Activated CD8-positive, alpha-beta memory T cell treated with anti-CD3 and anti-CD28 coated beads, Interleukin-2, amount 50 U/mL, for 48 hours (primary cell): ENCODE measurements around the gene CTXND2.
A peak's percentile ranks its signal among the peaks of the same experiment; 100 is the strongest.
"Not testable (repeated sequence)": the region's sequence is repeated elsewhere in the genome, so short reads cannot be mapped to it uniquely, and the experiment has no call there.

Experiments used
- DNase-seq: peaks from one replicate; pipeline ENCODE4 v3.0.0-alpha.2; 2020

The CTXND2 gene

DNA sequence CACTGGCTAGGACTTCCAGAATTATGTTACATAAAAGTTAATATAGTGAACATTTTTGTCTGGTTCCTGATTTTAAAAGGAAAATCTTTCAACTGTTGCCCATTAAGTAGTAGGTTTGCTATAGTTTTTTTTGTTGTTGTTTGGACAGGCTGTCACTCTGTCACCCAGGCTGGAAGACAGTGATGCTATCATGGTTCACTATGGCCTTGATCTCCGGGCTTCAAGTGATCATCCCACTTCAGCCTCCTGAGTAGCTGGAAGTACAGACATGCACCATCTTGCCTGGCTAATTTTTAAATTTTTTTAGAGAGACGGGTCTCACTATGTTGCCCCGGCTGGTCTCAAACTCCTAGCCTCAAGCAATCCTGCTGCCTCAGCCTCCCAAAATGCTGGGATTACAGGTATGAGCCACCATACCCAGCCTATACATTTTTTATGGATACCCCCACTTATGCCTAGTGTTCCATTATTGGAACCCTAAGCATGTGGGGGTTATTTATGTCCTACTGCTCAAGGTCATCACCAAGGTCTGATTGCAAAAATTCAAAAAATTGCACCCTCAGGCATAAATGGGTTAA, 6.5 kb downstream of the CTXND2 start:
- DNase-seq: no peak

DNA sequence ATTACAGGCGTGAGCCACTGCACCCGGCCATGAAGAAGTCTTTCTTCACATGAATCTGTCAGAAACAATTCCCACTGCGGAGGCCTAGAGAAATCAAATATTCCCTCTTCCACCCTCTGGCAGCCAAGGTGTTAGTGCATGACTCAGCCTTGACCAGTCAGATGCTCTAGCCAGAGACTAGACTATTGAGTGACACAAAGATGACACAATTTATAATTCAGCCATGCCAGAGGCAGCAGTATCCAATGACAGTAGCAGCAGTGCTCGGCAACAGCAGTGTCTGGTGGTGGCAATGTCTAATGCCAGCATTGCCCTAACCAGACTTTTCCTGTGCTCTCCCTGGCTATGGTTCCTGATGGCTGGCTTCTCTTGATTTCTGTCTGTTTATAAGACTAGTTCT, 8.7 kb downstream of the CTXND2 start:
- no peak for DNase-seq

DNA sequence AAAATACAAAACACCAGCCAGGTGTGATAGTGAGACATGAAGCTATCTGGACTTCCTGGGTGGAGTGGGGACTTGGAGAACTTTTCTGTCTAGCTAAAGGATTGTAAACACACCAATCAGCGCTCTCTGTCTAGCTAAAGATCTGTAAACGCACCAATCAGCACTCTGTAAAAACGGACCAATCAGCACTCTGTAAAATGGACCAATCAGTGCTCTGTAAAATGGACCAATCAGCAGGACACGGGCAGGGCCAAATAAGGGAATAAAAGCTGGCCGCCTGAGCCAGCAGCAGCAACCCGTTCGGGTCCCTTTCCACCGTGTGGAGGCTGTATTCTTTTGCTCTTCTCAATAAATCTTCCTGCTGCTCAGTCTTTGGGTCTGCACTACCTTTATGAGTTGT, 12.9 kb downstream of the CTXND2 start:
- not testable (repeated sequence) for DNase-seq

DNA sequence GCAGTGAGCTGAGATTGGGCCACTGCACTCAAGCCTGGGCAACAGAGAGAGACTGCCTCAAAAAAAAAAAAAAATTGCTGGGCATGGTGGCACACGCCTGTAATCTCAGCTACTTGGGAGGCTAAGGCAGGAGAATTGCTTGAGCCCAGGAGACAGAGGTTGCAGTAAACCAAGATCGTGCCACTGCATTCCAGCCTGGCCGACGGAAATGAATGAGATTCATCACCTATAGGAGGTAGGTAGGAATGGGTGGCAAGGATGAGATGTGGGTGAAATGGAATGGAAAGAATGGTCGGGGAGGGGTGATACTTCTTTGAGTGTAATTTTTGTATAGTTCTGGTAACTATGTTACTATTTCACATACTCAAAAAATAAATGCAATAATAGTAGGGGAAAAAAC, 15.4 kb downstream of the CTXND2 start:
- no peak for DNase-seq

DNA sequence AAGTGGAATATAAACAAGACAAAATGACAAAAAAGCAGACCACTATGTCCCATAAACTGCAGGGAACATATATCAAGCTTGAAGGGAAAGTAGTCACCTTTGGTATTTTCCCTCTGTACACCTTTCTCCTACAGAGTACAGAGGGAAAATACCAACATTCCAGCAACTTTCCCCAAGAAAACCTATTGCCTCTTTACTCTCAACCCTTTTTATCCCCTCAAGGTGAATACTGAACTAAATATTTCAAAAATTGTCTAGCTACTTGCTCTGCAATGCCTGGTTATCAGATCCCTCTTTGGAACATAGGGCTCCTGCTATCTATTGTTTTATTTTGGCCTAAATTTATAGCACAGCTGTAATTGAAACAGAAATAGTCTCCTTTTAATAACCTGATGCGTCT, 15.8 kb downstream of the CTXND2 start:
- no peak for DNase-seq

DNA sequence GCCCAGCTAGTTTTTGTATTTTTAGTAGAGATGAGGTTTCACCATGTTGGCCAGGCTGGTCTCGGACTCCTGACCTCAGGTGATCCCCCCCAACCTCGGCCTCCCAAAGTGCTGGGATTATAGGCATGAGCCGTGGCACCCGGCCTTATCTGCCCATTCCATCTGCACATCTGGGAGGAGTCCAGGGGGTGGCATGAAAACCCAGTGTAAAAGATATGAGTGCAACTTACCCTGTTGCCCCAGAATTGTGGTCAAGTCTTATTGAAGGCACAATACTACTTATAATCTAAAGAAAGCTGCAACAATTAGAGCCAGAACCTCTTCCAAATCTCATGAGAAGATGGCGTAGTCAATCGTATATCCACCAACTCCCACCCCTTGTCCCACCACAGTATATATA, 18.4 kb downstream of the CTXND2 start:
- no peak for DNase-seq

DNA sequence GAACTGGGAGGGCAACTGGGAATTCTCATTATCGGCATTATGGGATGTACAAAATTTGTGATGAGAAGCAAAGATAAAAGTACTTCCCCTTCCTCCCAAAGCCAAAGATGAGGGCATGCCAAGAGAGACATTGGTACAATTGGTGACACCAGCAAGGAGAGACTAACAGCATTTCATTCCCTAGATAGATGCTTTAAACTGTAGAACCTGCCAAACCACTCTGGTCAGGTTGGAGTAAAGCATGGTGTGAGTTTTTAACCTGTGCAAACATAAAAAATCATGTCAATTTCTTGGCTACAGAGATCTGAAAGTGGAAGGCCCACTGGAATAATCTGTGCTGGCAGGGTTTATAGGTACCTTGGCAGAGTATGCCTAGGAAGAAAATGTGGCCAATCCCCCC, 19.4 kb downstream of the CTXND2 start:
- no peak for DNase-seq

DNA sequence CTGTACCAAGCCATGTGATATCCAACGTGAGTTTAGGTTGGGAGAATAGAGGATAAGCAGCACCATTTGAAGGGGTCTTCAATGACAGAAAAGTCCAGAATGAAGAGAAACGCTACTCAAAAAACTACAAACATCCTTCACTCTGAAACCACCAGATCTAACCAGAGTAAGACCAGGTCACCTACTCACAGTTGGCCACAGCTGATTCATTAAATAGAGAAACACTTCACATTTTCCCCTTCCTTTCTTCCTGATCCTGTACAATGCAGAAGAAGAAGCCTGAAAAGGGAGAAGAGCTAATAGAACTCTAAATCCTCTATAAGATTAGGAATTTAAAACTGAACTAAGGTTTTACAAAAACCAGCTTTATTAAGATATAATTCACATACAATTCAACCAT, 19.9 kb downstream of the CTXND2 start:
- no peak for DNase-seq

DNA sequence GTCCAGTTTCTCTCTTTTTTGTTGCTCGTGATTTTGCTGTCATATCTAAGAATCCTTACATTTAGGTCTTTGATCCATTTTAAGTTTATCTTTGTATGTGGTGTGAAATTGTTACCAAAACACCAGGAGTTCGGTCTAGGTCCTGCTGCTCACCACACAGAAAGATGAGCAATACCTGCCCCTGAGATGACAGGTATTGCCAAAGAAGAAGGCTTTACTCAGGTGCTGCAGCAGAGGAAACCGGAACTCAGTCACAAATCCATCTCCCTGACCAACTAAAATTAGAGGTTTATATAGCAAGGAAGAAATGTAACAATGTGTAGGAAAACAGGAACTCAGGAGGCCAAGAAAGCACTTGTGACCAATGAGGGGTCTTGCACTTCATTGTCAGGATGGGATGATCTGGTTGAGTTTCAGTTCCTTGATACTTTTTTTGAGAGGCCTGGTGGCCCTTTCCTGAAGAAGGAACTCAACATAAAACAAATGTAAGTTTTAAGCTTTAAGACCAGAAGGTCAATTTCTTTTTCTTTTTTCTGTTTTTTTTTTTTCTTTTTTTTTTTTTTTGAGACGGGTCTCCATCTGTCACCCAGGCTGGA, 22.7 kb downstream of the CTXND2 start:
- DNase-seq: no peak

DNA sequence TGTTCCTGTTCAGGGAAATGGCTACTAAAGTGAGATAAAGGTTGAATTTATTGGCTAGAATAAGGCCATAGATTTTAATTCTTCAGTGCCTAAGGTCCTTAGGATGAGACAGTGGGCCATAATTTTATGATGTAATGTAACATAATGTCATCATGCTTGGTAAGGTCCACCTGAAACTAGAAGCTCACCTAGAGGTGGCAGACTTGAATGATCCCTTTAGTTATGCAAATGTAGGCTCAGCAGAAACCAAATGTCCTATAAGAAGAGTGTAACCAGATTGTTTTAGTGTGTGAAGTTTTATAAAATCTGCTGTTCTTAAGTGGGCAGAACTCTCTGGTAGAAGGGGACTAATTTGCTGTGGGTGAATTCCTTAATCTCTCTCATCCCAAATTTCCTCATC, 25.7 kb downstream of the CTXND2 start:
- no peak for DNase-seq

DNA sequence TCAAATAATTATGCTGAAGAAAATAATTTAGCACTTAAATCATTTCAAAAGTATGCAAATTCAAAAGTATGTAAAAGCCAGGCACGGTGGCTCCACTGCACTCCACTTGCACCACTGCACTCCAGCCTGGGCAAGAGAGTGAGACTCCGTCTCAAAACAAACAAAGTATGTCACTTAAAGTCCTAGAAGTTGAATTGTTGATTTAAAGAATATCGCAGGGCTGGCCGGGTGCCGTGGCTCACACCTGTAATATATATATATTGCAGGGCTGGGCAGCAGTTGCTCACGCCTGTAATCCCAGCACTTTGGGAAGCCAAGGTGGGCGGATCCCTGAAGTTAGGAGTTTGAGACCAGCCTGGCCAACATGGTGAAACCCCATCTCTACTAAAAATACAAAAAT, 30.5 kb downstream of the CTXND2 start:
- DNase-seq: no peak

DNA sequence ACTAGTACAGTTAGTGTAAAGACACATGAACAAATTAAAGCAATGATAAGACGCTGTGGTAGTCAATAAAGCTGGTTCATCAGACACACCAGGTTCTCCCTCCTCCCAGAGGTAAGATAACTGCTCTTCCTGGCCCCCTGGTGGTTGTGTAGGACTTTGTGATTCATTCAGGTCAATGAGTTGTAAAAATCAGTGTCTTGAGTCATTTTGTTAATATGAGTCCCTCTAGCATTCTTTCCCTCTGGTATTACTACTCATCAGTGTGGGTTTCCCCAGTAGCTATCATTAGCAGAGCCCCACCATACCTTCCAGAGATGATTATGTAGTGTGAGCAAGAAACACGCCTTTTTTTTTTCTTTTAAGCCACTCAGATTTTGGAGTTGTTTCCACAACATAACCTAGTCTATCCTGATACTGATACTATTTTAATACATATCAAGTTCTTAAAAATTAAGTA, 35.6 kb downstream of the CTXND2 start:
- peak; percentile 75 for DNase-seq

DNA sequence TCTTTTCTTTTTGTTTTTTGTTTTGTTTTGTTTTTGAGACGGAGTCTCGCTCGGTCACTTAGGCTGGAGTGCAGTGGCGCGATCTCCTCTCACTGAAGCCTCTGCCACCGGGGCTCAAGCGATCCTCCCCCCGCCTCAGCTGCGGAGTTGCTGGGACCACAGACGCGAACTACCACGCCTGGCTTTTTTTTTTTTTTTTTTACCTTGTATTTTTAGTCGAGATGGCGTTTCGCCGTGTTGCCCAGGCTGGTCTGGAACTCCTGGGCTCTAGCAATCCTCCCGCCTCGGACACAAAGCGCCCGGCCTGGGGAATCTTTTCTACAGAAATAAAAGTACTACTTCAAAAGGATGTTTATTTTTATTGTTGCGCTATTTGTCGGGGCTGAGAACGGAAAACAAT, 38.1 kb downstream of the CTXND2 start:
- no peak for DNase-seq

DNA sequence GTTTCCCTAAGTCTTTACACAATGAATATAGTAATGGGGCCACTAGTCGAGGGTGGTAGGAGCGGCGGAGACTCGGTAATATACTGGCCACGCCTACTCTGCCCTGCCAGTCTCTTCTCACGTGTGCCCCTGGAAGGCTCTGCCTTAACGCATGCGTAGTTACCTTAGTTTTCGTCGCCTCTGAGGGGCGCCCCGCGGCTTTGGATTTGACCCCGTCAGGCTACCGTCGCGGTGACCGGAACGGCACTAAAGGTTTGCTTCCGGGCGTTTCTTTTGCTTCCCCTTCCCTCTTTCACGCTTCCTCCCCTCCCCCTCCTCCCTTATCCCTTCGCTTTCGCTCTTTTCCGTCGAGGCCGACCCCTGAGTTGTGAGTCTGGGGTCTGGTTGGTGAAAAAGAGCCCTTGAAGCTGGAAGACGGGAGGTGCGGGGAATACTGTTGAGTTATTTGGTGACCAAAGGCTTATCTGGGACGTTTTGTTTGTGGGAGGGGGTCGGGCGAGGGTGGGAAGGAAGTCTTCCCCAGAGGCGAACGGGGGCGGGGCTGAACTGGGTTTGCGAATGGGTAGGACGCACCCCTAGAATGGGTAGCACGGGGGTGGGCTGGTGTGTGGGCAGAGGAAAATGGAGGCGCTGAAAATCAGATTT, 39.3 kb downstream of the CTXND2 start, which contains the start of gene SETDB1:
TSS of gene SETDB1 (plus strand) at position 267 of the 645 bp plus-strand sequence. CDS start 1,352 bp downstream, outside the sequence.
- peak; percentile 94 for DNase-seq

DNA sequence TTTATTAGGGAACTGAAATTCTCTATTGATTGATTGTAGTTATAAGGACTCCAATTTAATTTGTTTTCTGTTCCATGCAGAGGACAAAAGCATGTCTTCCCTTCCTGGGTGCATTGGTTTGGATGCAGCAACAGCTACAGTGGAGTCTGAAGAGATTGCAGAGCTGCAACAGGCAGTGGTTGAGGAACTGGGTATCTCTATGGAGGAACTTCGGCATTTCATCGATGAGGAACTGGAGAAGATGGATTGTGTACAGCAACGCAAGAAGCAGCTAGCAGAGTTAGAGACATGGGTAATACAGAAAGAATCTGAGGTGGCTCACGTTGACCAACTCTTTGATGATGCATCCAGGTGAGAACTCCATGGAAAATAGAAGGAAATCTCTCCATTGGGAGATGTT, 40.7 kb downstream of the CTXND2 start:
- DNase-seq: no peak

DNA sequence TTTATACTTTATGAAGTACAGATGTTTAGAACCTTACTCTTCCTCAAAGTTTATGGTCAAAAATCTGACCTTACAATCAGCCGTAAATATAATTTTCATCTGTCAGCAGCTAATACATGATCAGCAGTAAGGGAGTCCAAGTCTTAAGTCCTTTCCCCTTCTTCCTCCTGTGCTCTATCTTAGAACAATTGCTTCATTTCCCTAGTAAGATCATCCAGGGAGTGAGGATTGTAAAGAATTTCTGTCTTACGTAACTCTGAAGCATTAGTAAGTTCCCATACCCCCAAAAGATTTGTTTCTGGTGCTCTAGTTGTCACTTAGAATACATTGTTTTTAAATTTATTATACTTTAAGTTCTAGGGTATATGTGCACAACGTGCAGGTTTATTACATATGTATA, 41.4 kb downstream of the CTXND2 start:
- DNase-seq: no peak

DNA sequence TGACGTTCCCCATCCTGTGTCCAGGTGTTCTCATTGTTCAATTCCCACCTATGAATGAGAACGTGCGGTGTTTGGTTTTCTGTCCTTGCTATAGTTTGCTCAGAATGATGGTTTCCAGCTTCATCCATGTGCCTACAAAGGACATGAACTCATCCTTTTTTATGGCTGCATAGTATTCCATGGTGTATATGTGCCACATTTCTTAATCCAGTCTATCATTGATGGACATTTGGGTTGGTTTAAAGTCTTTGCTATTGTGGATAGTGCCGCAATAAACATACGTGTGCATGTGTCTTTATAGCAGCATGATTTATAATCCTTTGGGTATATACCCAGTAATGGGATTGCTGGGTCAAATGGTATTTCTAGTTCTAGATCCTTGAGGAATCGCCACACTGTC, 41.8 kb downstream of the CTXND2 start:
- not testable (repeated sequence) for DNase-seq

DNA sequence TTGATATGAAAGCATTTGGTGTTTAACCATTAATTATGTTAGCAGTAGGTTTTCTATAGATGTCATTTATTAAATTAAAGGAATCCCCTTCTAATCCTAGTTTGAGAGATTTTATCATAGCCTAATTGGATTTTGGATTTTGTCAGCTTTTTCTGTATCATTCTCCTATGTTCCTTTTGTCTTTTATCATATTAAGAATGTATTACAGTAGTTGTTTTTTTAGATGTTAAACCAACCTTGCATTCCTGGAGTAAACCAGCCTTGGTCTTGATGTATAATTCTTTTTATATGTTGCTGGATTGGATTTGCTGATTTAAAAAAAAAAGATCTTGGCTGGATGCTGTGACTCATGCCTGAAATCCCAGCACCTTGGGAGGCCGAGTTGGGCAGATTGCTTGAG, 44.8 kb downstream of the CTXND2 start:
- DNase-seq: no peak

DNA sequence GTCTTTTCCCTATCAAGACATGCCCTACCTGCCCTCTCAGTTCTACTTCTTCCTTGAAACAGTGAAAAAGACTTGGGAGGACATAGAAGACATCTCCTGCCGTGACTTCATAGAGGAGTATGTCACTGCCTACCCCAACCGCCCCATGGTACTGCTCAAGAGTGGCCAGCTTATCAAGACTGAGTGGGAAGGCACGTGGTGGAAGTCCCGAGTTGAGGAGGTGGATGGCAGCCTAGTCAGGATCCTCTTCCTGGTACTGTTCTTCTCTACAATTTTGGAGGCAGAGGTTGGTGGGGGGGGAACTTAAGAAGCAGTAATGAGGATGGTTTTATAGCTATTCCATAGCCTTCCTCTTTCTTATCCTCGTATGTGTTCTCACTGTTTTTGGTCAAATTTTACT, 57.9 kb downstream of the CTXND2 start:
- DNase-seq: no peak

DNA sequence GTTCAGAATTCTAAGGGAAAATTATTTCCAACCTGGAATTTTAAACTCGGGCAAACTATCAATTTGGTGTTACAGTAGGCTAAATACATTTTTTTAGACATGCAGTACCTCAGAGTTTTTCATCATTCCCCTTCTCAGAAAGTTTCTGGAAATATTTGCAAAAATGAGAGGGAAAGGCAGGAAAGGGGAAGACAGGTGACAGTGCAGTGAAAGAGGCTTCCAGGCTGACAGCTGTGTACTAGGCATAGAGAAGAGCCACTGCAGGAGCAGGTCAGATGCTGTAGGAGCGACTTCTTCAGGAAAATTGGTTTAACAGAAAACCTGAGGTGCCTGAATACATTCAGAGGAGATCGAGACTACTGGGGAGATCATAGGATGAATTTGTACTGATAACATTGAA, 67.8 kb downstream of the CTXND2 start:
- peak; percentile 1 for DNase-seq

DNA sequence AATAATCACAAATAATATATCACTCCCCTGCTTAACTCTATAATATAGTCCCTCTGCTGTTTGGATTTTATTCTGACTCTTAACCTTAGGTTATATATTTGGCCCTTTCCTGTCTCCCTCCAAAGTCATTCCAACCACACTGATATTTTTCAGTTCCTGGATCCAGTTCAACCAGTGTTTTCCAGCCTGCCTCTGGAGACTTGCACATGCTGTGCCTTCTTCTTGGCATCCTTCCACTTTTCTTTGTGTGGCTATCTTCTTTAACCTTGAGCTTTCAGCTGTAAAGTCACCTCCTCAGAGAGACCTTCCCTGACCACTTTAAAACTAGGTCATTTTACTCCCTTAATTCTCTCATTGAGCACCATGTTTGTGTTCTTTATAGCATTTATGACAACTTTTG, 68.3 kb downstream of the CTXND2 start:
- DNase-seq: no peak

DNA sequence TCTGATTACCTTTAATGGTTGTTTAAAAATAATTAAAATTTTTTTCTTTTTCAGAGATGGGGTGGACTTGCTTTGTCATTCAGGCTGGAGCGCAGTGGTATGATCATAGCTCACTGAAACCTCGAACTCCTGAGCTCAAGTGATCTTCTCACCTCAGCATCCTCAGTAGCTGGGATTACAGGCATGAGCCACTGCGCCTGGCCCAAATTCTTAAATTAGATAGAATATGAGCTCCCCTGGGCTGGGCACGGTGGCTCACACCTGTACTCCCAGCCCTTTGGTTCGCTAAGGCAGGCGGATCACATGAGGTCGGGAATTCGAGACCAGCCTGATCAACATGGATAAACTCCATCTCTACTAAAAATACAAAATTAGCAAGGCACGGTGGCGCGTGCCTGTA, 70.7 kb downstream of the CTXND2 start:
- DNase-seq: no peak

DNA sequence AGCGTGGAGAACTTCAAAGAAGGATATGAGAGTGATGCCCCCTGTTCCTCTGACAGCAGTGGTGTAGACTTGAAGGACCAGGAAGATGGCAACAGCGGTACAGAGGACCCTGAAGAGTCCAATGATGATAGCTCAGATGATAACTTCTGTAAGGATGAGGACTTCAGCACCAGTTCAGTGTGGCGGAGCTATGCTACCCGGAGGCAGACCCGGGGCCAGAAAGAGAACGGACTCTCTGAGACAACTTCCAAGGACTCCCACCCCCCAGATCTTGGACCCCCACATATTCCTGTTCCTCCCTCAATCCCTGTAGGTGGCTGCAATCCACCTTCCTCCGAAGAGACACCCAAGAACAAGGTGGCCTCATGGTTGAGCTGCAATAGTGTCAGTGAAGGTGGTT, 73.7 kb downstream of the CTXND2 start:
- DNase-seq: no peak

DNA sequence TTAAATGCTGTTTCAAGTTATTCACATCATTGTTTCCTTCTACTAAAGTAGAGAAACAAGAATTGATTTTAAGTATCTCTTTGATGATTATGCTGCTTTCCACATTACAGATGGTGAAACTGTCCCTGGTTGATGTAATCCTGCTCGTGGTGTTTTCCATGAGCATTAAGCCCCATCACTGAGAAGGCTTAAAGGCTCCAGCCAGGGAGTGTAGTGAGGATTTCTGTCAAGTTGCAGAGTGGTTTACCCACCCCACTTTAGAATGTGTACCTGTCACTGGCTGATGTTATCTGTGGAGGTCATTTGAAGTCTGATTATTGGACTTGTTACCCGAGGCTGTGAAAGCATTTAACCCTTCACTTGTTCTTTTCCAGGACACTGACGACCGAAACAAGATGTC, 74.8 kb downstream of the CTXND2 start:
- no peak for DNase-seq
